GM19468 (cell line): Measurements from ENCODE around the gene DAAM1.
A peak's percentile ranks its signal among the peaks of the same experiment; 100 is the strongest.

ENCODE experiments used
- ATAC-seq: cut with Tn5 transposase; IDR thresholded peaks from one replicate; pipeline ENCODE4 v1.9.1; 2021; ENCODE audit warnings: mild to moderate bottlenecking, moderate library complexity, moderate number of reproducible peaks; ENCODE audit not compliant: unreplicated experiment; ENCODE audit errors: extremely low read depth

Gene DAAM1

GRCh38 chr14:59215322-59215721 is 26.9 kb downstream of the DAAM1 start:
- no peak for ATAC-seq

- ATAC-seq = no peak
Observed at GRCh38 chr14:59215757-59216156, 27.3 kb downstream of the DAAM1 start.

GRCh38 chr14:59217011-59217410 is 28.5 kb downstream of the DAAM1 start:
- no peak for ATAC-seq

- no peak for ATAC-seq
Observed at GRCh38 chr14:59221568-59221967, 33.1 kb downstream of the DAAM1 start.

- no peak for ATAC-seq
Observed at GRCh38 chr14:59224341-59224740, 35.9 kb downstream of the DAAM1 start.

- no peak for ATAC-seq
Observed at GRCh38 chr14:59225281-59225680, 36.8 kb downstream of the DAAM1 start.

- no peak for ATAC-seq
Observed at GRCh38 chr14:59228421-59228820, 40.0 kb downstream of the DAAM1 start.

- no peak for ATAC-seq
Observed at GRCh38 chr14:59229653-59230406, 41.4 kb downstream of the DAAM1 start.

GRCh38 chr14:59236195-59236594 is 47.7 kb downstream of the DAAM1 start:
- ATAC-seq = no peak

GRCh38 chr14:59238216-59238615 is 49.7 kb downstream of the DAAM1 start:
- no peak for ATAC-seq

- ATAC-seq = no peak
Observed at GRCh38 chr14:59239022-59239421, 50.6 kb downstream of the DAAM1 start.

- ATAC-seq = peak; percentile 65
Observed at GRCh38 chr14:59240356-59240755, 51.9 kb downstream of the DAAM1 start.

GRCh38 chr14:59241121-59241520 is 52.7 kb downstream of the DAAM1 start:
- ATAC-seq = no peak

- ATAC-seq = no peak
Observed at GRCh38 chr14:59243174-59243573, 54.7 kb downstream of the DAAM1 start.

GRCh38 chr14:59244581-59244980 is 56.1 kb downstream of the DAAM1 start:
- ATAC-seq = no peak

GRCh38 chr14:59245809-59246295 is 57.4 kb downstream of the DAAM1 start:
- peak; percentile 57 for ATAC-seq

GRCh38 chr14:59246566-59246965 is 58.1 kb downstream of the DAAM1 start:
- ATAC-seq = no peak

- no peak for ATAC-seq
Observed at GRCh38 chr14:59247801-59248584, 59.5 kb downstream of the DAAM1 start.

GRCh38 chr14:59249029-59249428 is 60.6 kb downstream of the DAAM1 start:
- ATAC-seq = no peak

- no peak for ATAC-seq
Observed at GRCh38 chr14:59251811-59252771, 63.6 kb downstream of the DAAM1 start.
